ENCODE results near the gene KDM5C. TPM values are rescaled to one million over a fixed set of nuclear protein-coding genes. Genes with fewer than 3 reads are reported as not detected.

The KDM5C gene
- total RNA-seq, 1 donor from 2014 or later, result 84.5 TPM

DNA sequence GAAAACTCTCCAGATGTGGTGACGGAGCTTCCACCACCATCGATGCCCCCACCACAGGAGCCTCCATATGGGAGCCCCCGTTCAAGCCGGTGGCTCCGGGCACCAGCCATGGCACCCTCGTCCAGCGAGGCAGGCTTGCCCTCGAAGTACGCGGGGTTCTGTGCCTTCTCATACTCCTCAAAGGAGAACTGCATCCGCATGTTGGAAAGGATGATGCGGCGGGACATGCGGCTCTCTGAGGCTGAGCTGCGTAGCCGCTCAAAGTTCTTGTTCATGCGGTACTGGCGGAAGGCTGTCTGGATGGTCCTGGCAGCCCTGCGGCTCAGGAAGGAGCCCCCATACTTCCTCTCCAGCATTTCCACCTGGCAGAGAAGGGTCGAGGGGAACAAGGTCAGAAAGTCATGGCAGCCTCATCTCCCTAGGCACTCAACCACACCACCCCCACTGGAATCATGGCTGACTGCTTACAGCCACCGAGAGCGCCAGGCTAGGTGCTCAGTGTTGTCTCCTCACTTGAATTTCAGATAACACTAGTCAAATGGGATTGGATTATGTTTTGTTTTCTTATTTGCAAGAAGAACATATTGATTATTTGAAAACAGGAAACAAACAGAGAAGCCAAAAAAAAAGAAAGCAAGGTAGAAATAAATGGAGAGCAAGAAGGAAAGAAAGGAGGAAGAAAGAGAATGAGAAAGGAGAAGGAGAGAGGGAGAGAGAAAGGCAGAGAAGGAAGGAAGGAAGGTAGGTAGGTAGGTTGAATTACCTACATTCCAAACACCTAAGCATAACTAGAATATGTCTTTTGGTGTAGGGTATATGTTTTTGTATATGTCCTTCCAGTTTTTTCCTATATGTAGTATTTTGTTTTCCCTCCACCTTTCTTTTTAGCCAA is 29.8 kb upstream of the KDM5C start:
- DNase-seq (ENCODE audit: low read depth), result no peak
- H3K9ac ChIP-seq (ENCODE audit: low read length), result no peak overlapping the region
- no peaks in the 10 kb centered on the region for H3K9me3 ChIP-seq (ENCODE audit: insufficient read depth, low read depth, low read length)
- no peak overlapping the region for H3K4me3 ChIP-seq (ENCODE audit: insufficient read depth, low read depth, low read length)
- TF ChIP-seq, protein P1, sequence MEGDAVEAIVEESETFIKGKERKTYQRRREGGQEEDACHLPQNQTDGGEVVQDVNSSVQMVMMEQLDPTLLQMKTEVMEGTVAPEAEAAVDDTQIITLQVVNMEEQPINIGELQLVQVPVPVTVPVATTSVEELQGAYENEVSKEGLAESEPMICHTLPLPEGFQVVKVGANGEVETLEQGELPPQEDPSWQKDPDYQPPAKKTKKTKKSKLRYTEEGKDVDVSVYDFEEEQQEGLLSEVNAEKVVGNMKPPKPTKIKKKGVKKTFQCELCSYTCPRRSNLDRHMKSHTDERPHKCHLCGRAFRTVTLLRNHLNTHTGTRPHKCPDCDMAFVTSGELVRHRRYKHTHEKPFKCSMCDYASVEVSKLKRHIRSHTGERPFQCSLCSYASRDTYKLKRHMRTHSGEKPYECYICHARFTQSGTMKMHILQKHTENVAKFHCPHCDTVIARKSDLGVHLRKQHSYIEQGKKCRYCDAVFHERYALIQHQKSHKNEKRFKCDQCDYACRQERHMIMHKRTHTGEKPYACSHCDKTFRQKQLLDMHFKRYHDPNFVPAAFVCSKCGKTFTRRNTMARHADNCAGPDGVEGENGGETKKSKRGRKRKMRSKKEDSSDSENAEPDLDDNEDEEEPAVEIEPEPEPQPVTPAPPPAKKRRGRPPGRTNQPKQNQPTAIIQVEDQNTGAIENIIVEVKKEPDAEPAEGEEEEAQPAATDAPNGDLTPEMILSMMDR (IDR thresholded peaks at IDR 0.05; ENCODE audit: insufficient read depth, low read depth, low read length), result no peak
- no peak for TF ChIP-seq EZH2 (IDR thresholded peaks at IDR 0.05; ENCODE audit: insufficient read depth, low read length)
- H3K4me2 ChIP-seq (ENCODE audit: low read length), result no peak overlapping the region
- no peak overlapping the region for H2AFZ ChIP-seq (ENCODE audit: low read depth, low read length)
- FAIRE-seq, result peak; percentile 84
- peaks cover 4% of the 10 kb centered on the region for H3K27me3 Mint-ChIP-seq (ENCODE audit: low read depth, unreplicated experiment)
- H4K20me1 ChIP-seq (ENCODE audit: insufficient read depth, low read length), result no peaks in the 10 kb centered on the region
- no peak overlapping the region for H3K27ac ChIP-seq (ENCODE audit: low read depth, low read length)
- peaks cover 1% of the 10 kb centered on the region for H3K9me3 Mint-ChIP-seq (ENCODE audit: unreplicated experiment)
- no peak overlapping the region for H3K27ac Mint-ChIP-seq (ENCODE audit: unreplicated experiment)
- peaks cover 2% of the 10 kb centered on the region for H3K36me3 Mint-ChIP-seq (ENCODE audit: low read depth, unreplicated experiment)
- H3K4me1 Mint-ChIP-seq (ENCODE audit: low read depth, unreplicated experiment), result peaks cover 4% of the 10 kb centered on the region
- H3K4me1 ChIP-seq (ENCODE audit: insufficient read depth, low read length), result no peaks in the 10 kb centered on the region
- no peaks in the 10 kb centered on the region for H3K79me2 ChIP-seq (ENCODE audit: insufficient read depth, low read length)
- no peak overlapping the region for H3K4me3 Mint-ChIP-seq (ENCODE audit: unreplicated experiment)
- H3K36me3 ChIP-seq (ENCODE audit: insufficient read depth, low read length), result no peaks in the 10 kb centered on the region
- no peaks in the 10 kb centered on the region for H3K27me3 ChIP-seq (ENCODE audit: insufficient read depth, low read length)

DNA sequence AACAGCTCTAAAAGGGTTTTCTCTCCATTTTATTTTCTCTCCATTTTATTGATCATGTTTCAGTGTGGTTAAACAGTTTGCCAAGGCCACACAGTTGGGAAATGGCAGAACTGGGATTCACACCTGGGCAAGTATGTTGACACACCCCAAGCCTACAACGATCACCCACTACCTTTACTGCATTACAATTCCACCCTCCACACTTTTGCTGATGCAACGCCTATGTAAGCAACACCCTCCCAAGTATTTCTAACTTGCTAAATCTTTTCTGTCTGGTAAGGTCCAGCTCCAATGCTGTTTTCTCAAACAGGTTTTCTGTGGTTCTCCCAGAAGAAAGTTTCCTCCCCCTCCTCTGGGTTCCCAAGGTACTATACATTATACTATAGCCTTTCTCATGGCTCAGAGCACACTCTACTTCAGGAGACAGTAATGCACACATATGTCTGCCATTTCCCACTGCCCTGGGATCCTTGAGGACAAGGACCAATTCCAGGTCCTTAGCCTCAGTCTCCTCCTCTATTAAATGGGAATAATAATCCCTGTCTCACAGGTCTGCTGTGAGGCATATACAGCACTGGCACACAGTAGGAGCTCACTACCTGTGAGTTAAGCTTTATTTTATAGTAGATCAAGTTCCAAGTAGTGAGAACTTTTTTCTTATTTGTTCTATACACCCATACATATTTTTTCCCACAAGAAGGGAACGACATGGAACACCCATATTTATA is 28.4 kb upstream of the KDM5C start:
- Mint-ChIP-seq H3K27me3 (ENCODE audit: low read depth, unreplicated experiment) (peaks cover 4% of the 10 kb centered on the region), H3K36me3 (ENCODE audit: low read depth, unreplicated experiment) (peaks cover 2% of the 10 kb centered on the region), H3K27ac (ENCODE audit: unreplicated experiment) (peak overlapping the region; percentile 75), H3K9me3 (ENCODE audit: unreplicated experiment) (peaks cover 1% of the 10 kb centered on the region), H3K4me3 (ENCODE audit: unreplicated experiment) (no peak overlapping the region), H3K4me1 (ENCODE audit: low read depth, unreplicated experiment) (peaks cover 4% of the 10 kb centered on the region)
- no peaks in the 10 kb centered on the region for H3K9me3 ChIP-seq (ENCODE audit: insufficient read depth, low read depth, low read length)
- H3K27ac ChIP-seq (ENCODE audit: low read depth, low read length), result no peak overlapping the region
- no peaks in the 10 kb centered on the region for H3K79me2 ChIP-seq (ENCODE audit: insufficient read depth, low read length)
- no peak overlapping the region for H3K4me2 ChIP-seq (ENCODE audit: low read length)
- H3K27me3 ChIP-seq (ENCODE audit: insufficient read depth, low read length), result no peaks in the 10 kb centered on the region
- H3K4me3 ChIP-seq (ENCODE audit: insufficient read depth, low read depth, low read length), result no peak overlapping the region
- TF ChIP-seq, protein P1 (IDR thresholded peaks at IDR 0.05; ENCODE audit: insufficient read depth, low read depth, low read length), result no peak
- no peak for TF ChIP-seq EZH2 (IDR thresholded peaks at IDR 0.05; ENCODE audit: insufficient read depth, low read length)
- no peaks in the 10 kb centered on the region for H3K36me3 ChIP-seq (ENCODE audit: insufficient read depth, low read length)
- H4K20me1 ChIP-seq (ENCODE audit: insufficient read depth, low read length), result no peaks in the 10 kb centered on the region
- no peak overlapping the region for H2AFZ ChIP-seq (ENCODE audit: low read depth, low read length)
- FAIRE-seq (peak; percentile 68), DNase-seq (ENCODE audit: low read depth) (no peak)
- H3K9ac ChIP-seq (ENCODE audit: low read length), result no peak overlapping the region
- no peaks in the 10 kb centered on the region for H3K4me1 ChIP-seq (ENCODE audit: insufficient read depth, low read length)
